IMR-90 (cell line): Measurements from ENCODE around the gene SP140. TPM values are rescaled to one million over a fixed set of nuclear protein-coding genes. Genes with fewer than 3 reads are reported as not detected.

Source experiments
- ATAC-seq: fragments of 200-7000 bp; cut with Tn5 transposase; 2 replicates; pipeline ENCODE4 v1.9.1; 2020; ENCODE audit warnings: low read depth, mild to moderate bottlenecking, moderate library complexity
- BruUV-seq: library from RNA; stranded (reverse); fragments of 400-500 nt; replicated peaks from 2 replicates; lab custom pipeline; 2021; lab: Mats Ljungman, UMichigan
- CTCF ChIA-PET: fragments of 300-600 bp; formaldehyde crosslinking; extraction: SDS; loops from one replicate; lab custom pipeline; 2021; ENCODE audit warnings: antibody characterized with exemption; lab: Yijun Ruan, JAX
- POLR2A ChIA-PET: fragments of 300-600 bp; sonication (Branson Sonifier 250); formaldehyde crosslinking; loops from one replicate; lab custom pipeline; 2022; ENCODE audit warnings: antibody characterized with exemption; ENCODE audit not compliant: unreplicated experiment; lab: Charles Lee
- DNase-seq: peaks from one replicate; pipeline ENCODE4 v3.0.0; 2013
- H2AFZ ChIP-seq: replicated peaks from 2 replicates; pipeline ENCODE3; 2013; ENCODE audit warnings: low read length, mild to moderate bottlenecking; ENCODE audit not compliant: poor library complexity
- H2AK5ac ChIP-seq: 2 replicates; pipeline ENCODE4 v1.6.1; 2013; ENCODE audit warnings: low read depth, low read length, inconsistent platforms
- H2AK9ac ChIP-seq: replicated peaks from 2 replicates; pipeline ENCODE3; 2013; ENCODE audit warnings: mild to moderate bottlenecking, low read depth, low read length, moderate library complexity; ENCODE audit not compliant: poor library complexity
- H2BK120ac ChIP-seq: 2 replicates; pipeline ENCODE4 v1.6.1; 2013; ENCODE audit warnings: low read depth, low read length, inconsistent platforms
- H2BK15ac ChIP-seq: 3 replicates; pipeline ENCODE4 v1.6.1; 2013; ENCODE audit warnings: low read depth, low read length, inconsistent platforms
- H2BK20ac ChIP-seq: 2 replicates; pipeline ENCODE4 v1.6.1; 2013; ENCODE audit warnings: low read depth, mild to moderate bottlenecking, inconsistent platforms, low read length, moderate library complexity
- H2BK5ac ChIP-seq: 2 replicates; pipeline ENCODE4 v1.6.1; 2013; ENCODE audit warnings: mild to moderate bottlenecking, low read depth, low read length, inconsistent platforms; ENCODE audit not compliant: poor library complexity, severe bottlenecking
- H3K14ac ChIP-seq: replicated peaks from 2 replicates; pipeline ENCODE4 v1.6.1; 2013; ENCODE audit warnings: low read depth, low read length, inconsistent platforms
- H3K18ac ChIP-seq: 2 replicates; pipeline ENCODE4 v1.6.1; 2013; ENCODE audit warnings: low read depth, low read length, control low read depth
- H3K23ac ChIP-seq: 2 replicates; pipeline ENCODE4 v1.6.1; 2013; ENCODE audit warnings: low read depth, low read length, inconsistent platforms
- H3K27ac ChIP-seq: 2 replicates; pipeline ENCODE4 v1.5.1; 2013; ENCODE audit warnings: mild to moderate bottlenecking, control low read depth, low read length; ENCODE audit not compliant: insufficient read depth
- H3K27me3 ChIP-seq: 2 replicates; pipeline ENCODE4 v1.6.1; 2013; ENCODE audit warnings: low read length; ENCODE audit not compliant: control insufficient read depth, insufficient read depth
- H3K36me3 ChIP-seq: 2 replicates; pipeline ENCODE4 v1.6.1; 2013; ENCODE audit warnings: low read length, mixed read lengths; ENCODE audit not compliant: control insufficient read depth, insufficient read depth
- H3K4ac ChIP-seq: 2 replicates; pipeline ENCODE4 v1.6.1; 2013; ENCODE audit warnings: low read depth, low read length, inconsistent platforms
- H3K4me1 ChIP-seq: 2 replicates; pipeline ENCODE4 v1.6.1; 2013; ENCODE audit warnings: low read length, mixed read lengths; ENCODE audit not compliant: control insufficient read depth, insufficient read depth
- H3K4me2 ChIP-seq: 2 replicates; pipeline ENCODE4 v1.6.1; 2013; ENCODE audit warnings: low read depth, mild to moderate bottlenecking, control low read depth, low read length, moderate library complexity
- H3K4me3 ChIP-seq: 2 replicates; pipeline ENCODE4 v1.5.1; 2013; ENCODE audit warnings: low read depth, mild to moderate bottlenecking, control low read depth, low read length, moderate library complexity; ENCODE audit not compliant: insufficient read depth
- H3K56ac ChIP-seq: 2 replicates; pipeline ENCODE4 v1.6.1; 2013; ENCODE audit warnings: low read length, inconsistent platforms; ENCODE audit not compliant: insufficient read depth; ENCODE audit errors: extremely low read depth
- H3K79me1 ChIP-seq, 2 experiments: 2 replicates each; pipeline ENCODE4 v1.6.1; 2013; ENCODE audit warnings: low read length in 2 of 2, inconsistent platforms in 1 of 2, low read depth in 1 of 2
- H3K9ac ChIP-seq: 2 replicates; pipeline ENCODE4 v1.6.1; 2013; ENCODE audit warnings: low read depth, low read length, control low read depth
- H3K9me1 ChIP-seq: 2 replicates; pipeline ENCODE4 v1.6.1; 2013; ENCODE audit warnings: low read length, inconsistent platforms; ENCODE audit not compliant: insufficient read depth
- H3K9me3 ChIP-seq: 2 replicates; pipeline ENCODE4 v1.6.1; 2013; ENCODE audit warnings: low read length; ENCODE audit not compliant: control insufficient read depth, insufficient read depth
- H4K20me1 ChIP-seq: 2 replicates; pipeline ENCODE4 v1.6.1; 2013; ENCODE audit warnings: low read length, inconsistent platforms; ENCODE audit not compliant: insufficient read depth
- H4K5ac ChIP-seq: 2 replicates; pipeline ENCODE4 v1.6.1; 2013; ENCODE audit warnings: mild to moderate bottlenecking, low read depth, low read length, control low read depth
- H4K8ac ChIP-seq, 2 experiments: 2 replicates each; pipeline ENCODE4 v1.6.1; 2013; ENCODE audit warnings: low read depth in 2 of 2, low read length in 2 of 2, control low read depth in 1 of 2, inconsistent platforms in 1 of 2
- H4K91ac ChIP-seq: 2 replicates; pipeline ENCODE4 v1.6.1; 2013; ENCODE audit warnings: low read depth, low read length, inconsistent platforms; ENCODE audit not compliant: insufficient read depth
- BHLHE40 ChIP-seq: fragments of 150-350 bp; IDR thresholded peaks from 2 replicates; pipeline ENCODE4 v1.6.1; 2016; ENCODE audit warnings: mild to moderate bottlenecking, low read depth, low read length
- MAZ ChIP-seq: IDR thresholded peaks from 2 replicates; pipeline ENCODE4 v1.6.1; 2012; ENCODE audit warnings: low read depth, mild to moderate bottlenecking, low read length, improper control_type of control experiment, moderate library complexity, borderline replicate concordance
- RCOR1 ChIP-seq: IDR thresholded peaks from 2 replicates; pipeline ENCODE4 v1.6.1; 2012; ENCODE audit warnings: mild to moderate bottlenecking, low read length, improper control_type of control experiment; ENCODE audit not compliant: insufficient replicate concordance
- RFX5 ChIP-seq: IDR thresholded peaks from 2 replicates; pipeline ENCODE4 v1.8.0; 2012; ENCODE audit warnings: low read depth, mild to moderate bottlenecking, low read length, moderate library complexity
- WGBS, 2 experiments: methylation state at CpG; one replicate each; pipeline versions ENCODE4 v1.1.5 to v1.1.7; 2013; ENCODE audit warnings: missing lambda C conversion rate in 2 of 2; ENCODE audit not compliant: insufficient read length in 1 of 2; ENCODE audit errors: extremely low coverage in 2 of 2; 5-methylcytosine and 5-hydroxymethylcytosine counted together
- dilution Hi-C: fragments of 300-500 bp; cut with HindIII; formaldehyde crosslinking; loops from one replicate; pipeline ENCODE4 v1.14.3; 2018; ENCODE audit warnings: low sequenced_read_pairs; ENCODE audit not compliant: unreplicated experiment
- in situ Hi-C: fragments of 300-500 bp; cut with MboI; formaldehyde crosslinking; loops from 3 replicates; pipeline ENCODE4 v1.14.3; 2019; ENCODE audit warnings: low sequenced_read_pairs, inconsistent platforms, mixed read lengths
- intact Hi-C: fragments of 100-400 bp; cut with micrococcal nuclease; formaldehyde crosslinking; loops from 2 replicates; pipeline ENCODE4 v1.10.0; 2022
- polyA plus RNA-seq, 3 experiments: library from polyadenylated mRNA; depleted of rRNA; stranded (reverse); fragments of >200 nt; gene quantifications; 2 replicates each; pipeline ENCODE4 v1.2.3, GENCODE V29; 2012; ENCODE audit warnings: low replicate concordance in 1 of 3
- total RNA-seq: library from RNA; depleted of rRNA; stranded (reverse); fragments of >200 nt; gene quantifications from 2 replicates; pipeline ENCODE4 v1.2.3, GENCODE V29; 2012

Gene SP140
- total and polyA plus RNA-seq, 2 of the 4 experiments (the other 2 are of a cell fraction), result 1.4 TPM

GRCh38 chr2:230324503-230324902, 99.0 kb downstream of the SP140 start:
- no peak overlapping the region for H3K18ac ChIP-seq
- H3K4me2 ChIP-seq, result no peak overlapping the region
- no peak overlapping the region for H3K14ac ChIP-seq
- no peaks in the 10 kb centered on the region for H3K9me1 ChIP-seq
- peaks cover 4% of the 10 kb centered on the region; the same call in 1 of the 2 replicates for H3K9me3 ChIP-seq
- H3K36me3 ChIP-seq, result no peaks in the 10 kb centered on the region
- H3K4me1 ChIP-seq, result peaks cover 5% of the 10 kb centered on the region
- no peak overlapping the region for H2AK9ac ChIP-seq
- no peak overlapping the region for H2BK5ac ChIP-seq
- H2BK120ac ChIP-seq, result no peak overlapping the region
- BruUV-seq, result no TSS peak
- intact Hi-C loops (no loop called here), dilution Hi-C loops (no loop called here), in situ Hi-C loops (no loop called here)
- H2AFZ ChIP-seq, result no peak overlapping the region
- no peak overlapping the region for H3K9ac ChIP-seq
- DNase-seq, result no peak
- H4K5ac ChIP-seq, result no peak overlapping the region
- H2BK20ac ChIP-seq, result no peak overlapping the region
- 74% methylated on average over 4 of the region's 5 CpGs; no CpG with 5 or more reads in 1 of the 2 experiments for WGBS, 2 experiments
- H2AK5ac ChIP-seq, result no peak overlapping the region
- CTCF ChIA-PET, result no interaction called here
- H3K56ac ChIP-seq, result no peak overlapping the region
- no peak for TF ChIP-seq RFX5
- TF ChIP-seq MAZ, result no peak
- no peak for TF ChIP-seq RCOR1
- no peak for TF ChIP-seq BHLHE40
- no peaks in the 10 kb centered on the region for H3K27me3 ChIP-seq
- POLR2A ChIA-PET, result interaction anchor here (0.5 kb wide), 1 partner anchor 92 kb away, joined by 3 read pairs; no protein-coding TSS in a partner anchor
- H3K79me1 ChIP-seq, result peaks cover 12 to 16% of the 10 kb centered on the region in 2 experiments
- no peak overlapping the region for H4K91ac ChIP-seq
- H3K23ac ChIP-seq, result no peak overlapping the region
- no peak overlapping the region for H2BK15ac ChIP-seq
- no peak overlapping the region for H4K8ac ChIP-seq
- no peak overlapping the region for H3K4ac ChIP-seq
- no peak for ATAC-seq
- H4K20me1 ChIP-seq, result no peaks in the 10 kb centered on the region
- no peak overlapping the region for H3K27ac ChIP-seq
- no peak overlapping the region for H3K4me3 ChIP-seq
